ENCODE measurements around the gene SSC5D. TPM values are rescaled to one million over a fixed set of nuclear protein-coding genes. Genes with fewer than 3 reads are reported as not detected.

The SSC5D gene
- total RNA-seq, 1 experiment from 2014 or later: 3.2 TPM

DNA sequence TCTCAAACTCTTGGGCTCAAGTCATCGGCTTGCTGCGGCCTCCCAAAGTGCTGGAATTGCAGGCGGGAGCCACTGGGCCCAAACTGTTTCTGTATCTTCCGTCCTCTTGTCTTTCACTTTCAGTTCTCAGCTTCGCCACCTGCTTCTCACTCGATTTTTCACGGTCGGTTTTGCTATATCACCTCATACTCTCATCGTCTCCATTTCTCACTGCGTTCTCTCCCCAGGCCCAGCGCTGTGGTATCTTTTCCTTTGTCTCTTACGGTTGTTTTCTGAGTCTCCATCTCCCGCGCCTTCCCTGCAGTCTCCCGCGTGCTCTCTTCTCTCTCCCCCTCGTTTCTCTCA, 14.9 kb downstream of the SSC5D start:
- Histone ChIP-seq H3K4me2 (ENCODE audit: insufficient read depth, insufficient read length, low read length) (no peak overlapping the region), H3K79me1 (ENCODE audit: insufficient read depth, low read depth, low read length, poor library complexity, severe bottlenecking) (no peaks in the 10 kb centered on the region), H2BK5ac (ENCODE audit: insufficient read length, low read length) (no peak overlapping the region), H3K79me2 (ENCODE audit: insufficient read depth, low read length) (no peaks in the 10 kb centered on the region), H3K9ac (ENCODE audit: extremely low read depth, insufficient read length, low read length) (no peak overlapping the region), H3K4ac (ENCODE audit: low read depth, low read length) (no peak overlapping the region), H3K4me1 (ENCODE audit: insufficient read depth, low read length) (no peaks in the 10 kb centered on the region), H3K27ac (ENCODE audit: insufficient read length, low read depth, low read length) (no peak overlapping the region), H2BK15ac (ENCODE audit: low read depth, low read length) (no peak overlapping the region), H3K18ac (ENCODE audit: insufficient read length, low read depth, low read length) (no peak overlapping the region), H4K91ac (ENCODE audit: insufficient read length, low read depth, low read length) (no peak overlapping the region), H3K56ac (ENCODE audit: insufficient read length, low read depth, low read length) (no peak overlapping the region), H2AFZ (ENCODE audit: low read length) (no peak overlapping the region), H2BK20ac (ENCODE audit: low read depth, low read length, poor library complexity, severe bottlenecking) (no peak overlapping the region), H4K8ac (replicated peaks; ENCODE audit: insufficient read length, low read depth, low read length) (no peak overlapping the region), H3K23me2 (ENCODE audit: insufficient read length, low read depth, low read length, poor library complexity, severe bottlenecking) (no peaks in the 10 kb centered on the region), H4K5ac (ENCODE audit: insufficient read length, low read depth, low read length) (no peak overlapping the region), H3K9me3 (ENCODE audit: control insufficient read depth, low read depth, low read length) (no peaks in the 10 kb centered on the region), H2AK5ac (ENCODE audit: insufficient read length, low read length) (no peak overlapping the region), H3K27me3 (ENCODE audit: insufficient read depth, low read length) (peaks cover 5% of the 10 kb centered on the region), H3T11ph (ENCODE audit: low read length) (no peak overlapping the region), H3K14ac (ENCODE audit: insufficient read depth, low read length) (no peak overlapping the region), H3K23ac (ENCODE audit: insufficient read length, low read depth, low read length) (no peak overlapping the region), H2BK120ac (ENCODE audit: low read depth, low read length, poor library complexity, severe bottlenecking) (no peak overlapping the region), H2BK12ac (ENCODE audit: insufficient read length, low read depth, low read length) (no peak overlapping the region), H4K20me1 (ENCODE audit: control insufficient read depth, insufficient read depth, insufficient read length) (no peaks in the 10 kb centered on the region)
- peaks cover 11 to 19% of the 10 kb centered on the region in 2 experiments for H3K9me3 Mint-ChIP-seq
- no CpG with 5 or more reads among the region's 17 CpGs for WGBS (ENCODE audit: extremely low coverage, insufficient read length, low lambda C conversion rate)
- 0 out of 4 replicates have a peak, but pooled peaks cover 0 to 2% of the 10 kb centered on the region in 2 experiments for H3K4me1 Mint-ChIP-seq
- H3K36me3 Mint-ChIP-seq (ENCODE audit: insufficient read depth in 1 of 3, low read depth in 3 of 3): peaks cover 3 to 8% (median 7%) of the 10 kb centered on the region in 3 experiments
- H3K27ac Mint-ChIP-seq: no peak overlapping the region
- peak overlapping the region in 1 of 2 experiments; percentile 11; a peak in 1 of 5 replicates for H3K4me3 Mint-ChIP-seq
- DNase-seq: no peak
- TF ChIP-seq, protein P1, sequence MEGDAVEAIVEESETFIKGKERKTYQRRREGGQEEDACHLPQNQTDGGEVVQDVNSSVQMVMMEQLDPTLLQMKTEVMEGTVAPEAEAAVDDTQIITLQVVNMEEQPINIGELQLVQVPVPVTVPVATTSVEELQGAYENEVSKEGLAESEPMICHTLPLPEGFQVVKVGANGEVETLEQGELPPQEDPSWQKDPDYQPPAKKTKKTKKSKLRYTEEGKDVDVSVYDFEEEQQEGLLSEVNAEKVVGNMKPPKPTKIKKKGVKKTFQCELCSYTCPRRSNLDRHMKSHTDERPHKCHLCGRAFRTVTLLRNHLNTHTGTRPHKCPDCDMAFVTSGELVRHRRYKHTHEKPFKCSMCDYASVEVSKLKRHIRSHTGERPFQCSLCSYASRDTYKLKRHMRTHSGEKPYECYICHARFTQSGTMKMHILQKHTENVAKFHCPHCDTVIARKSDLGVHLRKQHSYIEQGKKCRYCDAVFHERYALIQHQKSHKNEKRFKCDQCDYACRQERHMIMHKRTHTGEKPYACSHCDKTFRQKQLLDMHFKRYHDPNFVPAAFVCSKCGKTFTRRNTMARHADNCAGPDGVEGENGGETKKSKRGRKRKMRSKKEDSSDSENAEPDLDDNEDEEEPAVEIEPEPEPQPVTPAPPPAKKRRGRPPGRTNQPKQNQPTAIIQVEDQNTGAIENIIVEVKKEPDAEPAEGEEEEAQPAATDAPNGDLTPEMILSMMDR (conservative IDR thresholded peaks at IDR 0.05): no peak
- H3K27me3 Mint-ChIP-seq (ENCODE audit: low read depth): peaks cover 75% of the 10 kb centered on the region

All from H9 (cell line).